ENCODE results near the gene PPP1R3E.
A peak's percentile ranks its signal among the peaks of the same experiment; 100 is the strongest.

The PPP1R3E gene

GRCh38 chr14:23302290-23303225 lies at the start of gene PPP1R3E:
TSS of gene PPP1R3E (minus strand) at chr14:23302859. CDS start at chr14:23302576, 283 bp downstream.
- Histone ChIP-seq H3K9ac (ENCODE audit: low read depth, low read length) (peak within 1 kb of the TSS; percentile 74; the same call in 1 of the 2 replicates), H3K4me1 (ENCODE audit: insufficient read depth, low read length) (no peaks in the 10 kb centered on the region; the same call in 1 of the 2 replicates), H3K9me3 (ENCODE audit: control insufficient read depth, insufficient read depth, low read length) (no peaks in the 10 kb centered on the region), H3K36me3 (ENCODE audit: insufficient read depth, low read length) (no peaks in the 10 kb centered on the region)

- H3K36me3 ChIP-seq (ENCODE audit: insufficient read depth, low read length): no peaks in the 10 kb centered on the region
- peak overlapping the region; percentile 69; the same call in 1 of the 2 replicates for H3K9ac ChIP-seq (ENCODE audit: low read depth, low read length)
These were observed 49.2 kb upstream of the PPP1R3E start for GRCh38 chr14:23351681-23352505.

GRCh38 chr14:23349156-23349845 lies 46.6 kb upstream of the PPP1R3E start:
- no peaks in the 10 kb centered on the region for H3K36me3 ChIP-seq (ENCODE audit: insufficient read depth, low read length)
- peaks cover 9% of the 10 kb centered on the region for H3K4me1 ChIP-seq (ENCODE audit: insufficient read depth, low read length)
- H3K9ac ChIP-seq (ENCODE audit: low read depth, low read length): no peak overlapping the region
- H3K9me3 ChIP-seq (ENCODE audit: control insufficient read depth, insufficient read depth, low read length): no peaks in the 10 kb centered on the region

More at GRCh38 chr14:23351681-23352505, 49.2 kb upstream of the PPP1R3E start:
- Histone ChIP-seq H3K9me3 (ENCODE audit: control insufficient read depth, insufficient read depth, low read length) (no peaks in the 10 kb centered on the region), H3K4me1 (ENCODE audit: insufficient read depth, low read length) (peaks cover 3% of the 10 kb centered on the region; the same call in 1 of the 2 replicates)

GRCh38 chr14:23348297-23348655 lies 45.6 kb upstream of the PPP1R3E start:
- H3K9ac ChIP-seq (ENCODE audit: low read depth, low read length): no peak overlapping the region
- H3K36me3 ChIP-seq (ENCODE audit: insufficient read depth, low read length): no peaks in the 10 kb centered on the region
- H3K4me1 ChIP-seq (ENCODE audit: insufficient read depth, low read length): peaks cover 9% of the 10 kb centered on the region
- H3K9me3 ChIP-seq (ENCODE audit: control insufficient read depth, insufficient read depth, low read length): no peaks in the 10 kb centered on the region

- Histone ChIP-seq H3K36me3 (ENCODE audit: insufficient read depth, low read length) (no peaks in the 10 kb centered on the region), H3K4me1 (ENCODE audit: insufficient read depth, low read length) (peaks cover 6% of the 10 kb centered on the region; the same call in 1 of the 2 replicates), H3K9me3 (ENCODE audit: control insufficient read depth, insufficient read depth, low read length) (no peaks in the 10 kb centered on the region), H3K9ac (ENCODE audit: low read depth, low read length) (no peak overlapping the region)
These were observed 45.0 kb upstream of the PPP1R3E start for GRCh38 chr14:23347406-23348296.

GRCh38 chr14:23346693-23347405 lies 44.2 kb upstream of the PPP1R3E start:
- Histone ChIP-seq H3K4me1 (ENCODE audit: insufficient read depth, low read length) (peaks cover 6% of the 10 kb centered on the region; the same call in 1 of the 2 replicates), H3K9me3 (ENCODE audit: control insufficient read depth, insufficient read depth, low read length) (no peaks in the 10 kb centered on the region), H3K36me3 (ENCODE audit: insufficient read depth, low read length) (no peaks in the 10 kb centered on the region), H3K9ac (ENCODE audit: low read depth, low read length) (no peak overlapping the region)

- no peak overlapping the region for H3K9ac ChIP-seq (ENCODE audit: low read depth, low read length)
- H3K9me3 ChIP-seq (ENCODE audit: control insufficient read depth, insufficient read depth, low read length): no peaks in the 10 kb centered on the region
- no peaks in the 10 kb centered on the region for H3K36me3 ChIP-seq (ENCODE audit: insufficient read depth, low read length)
- H3K4me1 ChIP-seq (ENCODE audit: insufficient read depth, low read length): peaks cover 6% of the 10 kb centered on the region; the same call in 1 of the 2 replicates
These were observed 43.5 kb upstream of the PPP1R3E start for GRCh38 chr14:23345987-23346692.

GRCh38 chr14:23344481-23344880 lies 41.8 kb upstream of the PPP1R3E start:
- H3K9me3 ChIP-seq (ENCODE audit: control insufficient read depth, insufficient read depth, low read length): peaks cover 3% of the 10 kb centered on the region; the same call in 1 of the 2 replicates
- H3K4me1 ChIP-seq (ENCODE audit: insufficient read depth, low read length): peaks cover 6% of the 10 kb centered on the region; the same call in 1 of the 2 replicates

GRCh38 chr14:23339506-23340268 lies 37.0 kb upstream of the PPP1R3E start:
- peaks cover 6% of the 10 kb centered on the region; the same call in 1 of the 2 replicates for H3K9me3 ChIP-seq (ENCODE audit: control insufficient read depth, insufficient read depth, low read length)
- H3K9ac ChIP-seq (ENCODE audit: low read depth, low read length): no peak overlapping the region
- H3K4me1 ChIP-seq (ENCODE audit: insufficient read depth, low read length): no peaks in the 10 kb centered on the region
- no peaks in the 10 kb centered on the region for H3K36me3 ChIP-seq (ENCODE audit: insufficient read depth, low read length)

More at GRCh38 chr14:23344481-23344880, 41.8 kb upstream of the PPP1R3E start:
- Histone ChIP-seq H3K36me3 (ENCODE audit: insufficient read depth, low read length) (no peaks in the 10 kb centered on the region), H3K9ac (ENCODE audit: low read depth, low read length) (no peak overlapping the region)

GRCh38 chr14:23335623-23336022 lies 33.0 kb upstream of the PPP1R3E start:
- Histone ChIP-seq H3K9ac (ENCODE audit: low read depth, low read length) (no peak overlapping the region), H3K36me3 (ENCODE audit: insufficient read depth, low read length) (no peaks in the 10 kb centered on the region), H3K9me3 (ENCODE audit: control insufficient read depth, insufficient read depth, low read length) (peaks cover 6% of the 10 kb centered on the region; the same call in 1 of the 2 replicates), H3K4me1 (ENCODE audit: insufficient read depth, low read length) (no peaks in the 10 kb centered on the region)

- Histone ChIP-seq H3K9ac (ENCODE audit: low read depth, low read length) (no peak overlapping the region), H3K4me1 (ENCODE audit: insufficient read depth, low read length) (peaks cover 3% of the 10 kb centered on the region; the same call in 1 of the 2 replicates), H3K36me3 (ENCODE audit: insufficient read depth, low read length) (peaks cover 18% of the 10 kb centered on the region), H3K9me3 (ENCODE audit: control insufficient read depth, insufficient read depth, low read length) (no peaks in the 10 kb centered on the region)
These were observed 25.5 kb upstream of the PPP1R3E start for GRCh38 chr14:23327947-23328744.
